Activated CD8-positive, alpha-beta memory T cell treated with anti-CD3 and anti-CD28 coated beads, Interleukin-2, amount 50 U/mL, for 1 hour (primary cell): ENCODE measurements around the gene KCNK15.

ENCODE experiments used
- DNase-seq: peaks from one replicate; pipeline ENCODE4 v3.0.0-alpha.2; 2020; ENCODE audit errors: extremely low read depth

KCNK15 gene

GRCh38 chr20:44715499-44716308, 30.0 kb upstream of the KCNK15 start:
- DNase-seq: no peak

DNA sequence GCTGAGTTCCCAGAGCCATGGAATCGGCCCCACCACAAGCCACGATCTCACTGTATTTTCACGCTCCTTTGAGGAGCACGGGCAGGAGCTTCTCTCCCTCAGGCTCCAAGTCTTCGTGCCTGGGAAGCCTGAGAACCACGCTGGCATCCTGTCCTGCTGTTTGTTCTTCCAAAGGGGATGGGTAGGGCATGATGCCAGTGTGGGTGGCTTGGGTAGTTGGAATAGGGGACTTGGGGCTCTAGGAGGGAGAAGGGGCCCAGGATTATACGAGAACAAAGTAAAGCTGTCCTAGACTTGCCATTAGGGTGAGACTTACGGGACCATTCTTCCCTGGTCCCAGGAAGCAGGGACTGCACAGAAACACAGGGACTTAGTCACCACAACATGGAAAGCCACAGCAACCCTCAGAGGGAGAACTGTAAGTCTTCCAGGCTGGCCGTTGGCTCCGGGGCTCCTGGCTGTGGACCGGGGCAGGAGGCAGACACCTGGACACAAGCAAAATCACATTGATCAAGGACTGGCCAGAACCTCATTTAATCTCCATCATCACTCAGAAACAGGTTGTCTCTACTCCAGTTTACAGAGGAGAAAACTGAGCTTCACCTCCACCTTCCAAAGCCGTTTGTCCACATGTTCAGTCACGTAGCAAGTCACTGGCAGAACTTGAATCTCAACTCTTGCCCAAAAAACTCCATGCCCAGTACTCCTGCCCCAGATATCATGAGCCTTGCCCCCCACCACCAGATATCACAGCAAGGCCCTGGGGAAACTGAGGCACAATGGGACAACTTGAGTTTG, 29.2 kb upstream of the KCNK15 start:
- DNase-seq: no peak

DNA sequence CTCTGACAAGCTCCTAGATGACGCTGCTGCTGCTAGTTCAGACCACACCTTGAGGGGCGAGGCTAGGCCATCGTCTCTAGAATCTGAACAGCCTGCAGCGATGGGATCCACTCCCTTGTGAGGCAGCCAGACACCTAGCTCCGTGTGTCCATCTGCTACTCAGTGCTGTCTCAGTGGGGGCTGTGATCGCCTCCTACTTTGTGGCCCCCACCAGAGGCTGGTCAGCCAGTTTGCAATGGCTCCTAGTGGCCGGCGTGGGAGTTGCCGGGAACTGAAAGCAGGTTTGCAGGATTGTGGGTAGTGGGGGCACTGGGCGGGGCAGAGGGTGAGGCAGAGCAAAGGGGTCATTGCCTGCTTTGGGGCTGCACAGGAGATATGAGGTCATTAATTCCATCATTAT, 27.7 kb upstream of the KCNK15 start:
- DNase-seq: no peak

DNA sequence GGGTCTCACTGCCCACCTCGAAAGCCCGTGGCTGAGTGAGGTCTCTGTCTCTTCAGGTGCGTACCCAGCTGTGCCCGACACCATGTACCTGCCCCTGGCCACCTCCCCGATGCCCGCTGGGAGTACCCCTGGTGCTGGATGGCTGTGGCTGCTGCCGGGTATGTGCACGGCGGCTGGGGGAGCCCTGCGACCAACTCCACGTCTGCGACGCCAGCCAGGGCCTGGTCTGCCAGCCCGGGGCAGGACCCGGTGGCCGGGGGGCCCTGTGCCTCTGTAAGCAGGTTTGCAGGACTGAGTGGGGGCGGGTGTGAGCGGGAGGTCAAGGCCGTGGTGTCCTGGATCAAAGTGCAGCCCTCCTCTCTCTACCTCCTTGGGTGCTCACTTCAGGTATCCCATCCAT, 25.8 kb upstream of the KCNK15 start:
- DNase-seq: no peak

DNA sequence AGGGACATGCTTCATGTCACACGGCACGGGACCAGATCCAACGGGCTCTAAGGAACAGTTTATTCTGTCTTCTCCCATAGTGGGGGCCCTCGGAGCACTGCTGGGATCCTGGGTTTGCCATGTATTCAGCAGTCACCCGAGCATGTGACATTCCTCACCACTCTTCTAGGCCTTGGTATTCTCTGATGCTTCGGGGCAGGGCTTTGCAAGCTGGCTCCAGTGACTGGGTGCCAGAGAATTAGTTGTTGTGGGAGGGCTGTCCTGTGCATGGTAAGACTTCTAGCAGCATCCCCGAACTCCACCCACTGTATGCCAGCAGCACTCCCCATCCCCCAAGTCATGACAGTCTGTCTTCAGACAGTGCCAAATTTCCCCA, 25.1 kb upstream of the KCNK15 start:
- DNase-seq: no peak

DNA sequence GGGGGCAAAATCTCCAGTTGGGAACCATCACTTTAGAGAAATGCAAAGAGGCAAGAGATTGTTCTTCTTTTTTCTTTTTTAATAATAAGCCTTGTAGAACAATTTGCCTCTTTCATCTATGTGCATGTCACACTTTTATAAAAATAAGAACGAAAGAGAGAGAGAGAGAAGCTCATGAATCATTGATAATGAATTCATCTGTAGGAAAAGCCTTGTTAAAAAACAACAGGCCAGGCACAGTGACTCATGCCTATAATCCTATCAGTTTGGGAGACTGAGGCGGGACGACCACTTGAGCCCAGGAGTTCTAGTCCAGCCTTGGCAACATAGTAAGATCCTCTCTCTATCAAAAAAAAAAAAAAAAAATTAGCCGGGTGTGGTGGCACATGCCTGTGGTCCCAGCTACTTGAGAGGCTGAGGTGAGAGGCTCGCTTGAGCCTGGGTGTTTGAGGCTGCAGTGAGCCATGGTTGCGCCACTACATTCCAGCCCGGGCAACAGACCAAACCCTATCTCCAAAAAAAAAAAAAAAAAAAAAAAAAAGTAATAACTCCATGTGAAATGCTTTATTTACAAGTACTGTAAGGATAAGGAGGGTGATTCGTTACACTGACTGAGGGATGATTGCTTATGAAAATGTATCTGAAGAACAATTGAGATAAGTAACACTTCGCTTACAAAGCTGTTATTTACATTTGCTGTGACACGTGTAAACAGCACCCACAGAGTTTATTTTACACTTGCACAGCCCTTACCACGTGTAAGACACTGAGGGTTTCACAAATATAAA, 24.5 kb upstream of the KCNK15 start:
- DNase-seq: no peak

- no peak for DNase-seq
Observed at GRCh38 chr20:44721785-44722054, 23.9 kb upstream of the KCNK15 start.

- DNase-seq: no peak
Observed at GRCh38 chr20:44722990-44723389, 22.7 kb upstream of the KCNK15 start.

DNA sequence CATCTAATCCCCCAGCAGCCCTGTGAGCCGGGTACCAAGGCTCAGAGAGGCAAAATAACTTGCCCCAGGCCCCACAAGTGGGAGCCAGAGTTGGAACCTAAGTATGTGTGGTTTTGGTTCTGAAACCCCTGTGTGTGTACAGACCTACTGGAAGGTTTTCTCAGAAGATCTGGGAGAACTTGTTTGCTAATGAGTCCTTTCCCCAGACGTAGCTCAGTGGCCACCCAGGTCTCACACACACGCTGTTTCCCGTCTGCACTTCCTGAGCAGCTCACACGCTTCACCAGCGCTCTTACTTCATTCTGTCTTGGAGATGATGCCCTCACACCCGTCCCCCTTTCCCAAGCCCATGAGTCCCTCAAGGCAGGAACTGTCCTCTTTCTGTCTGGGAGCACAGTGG, 22.3 kb upstream of the KCNK15 start:
- no peak for DNase-seq

DNA sequence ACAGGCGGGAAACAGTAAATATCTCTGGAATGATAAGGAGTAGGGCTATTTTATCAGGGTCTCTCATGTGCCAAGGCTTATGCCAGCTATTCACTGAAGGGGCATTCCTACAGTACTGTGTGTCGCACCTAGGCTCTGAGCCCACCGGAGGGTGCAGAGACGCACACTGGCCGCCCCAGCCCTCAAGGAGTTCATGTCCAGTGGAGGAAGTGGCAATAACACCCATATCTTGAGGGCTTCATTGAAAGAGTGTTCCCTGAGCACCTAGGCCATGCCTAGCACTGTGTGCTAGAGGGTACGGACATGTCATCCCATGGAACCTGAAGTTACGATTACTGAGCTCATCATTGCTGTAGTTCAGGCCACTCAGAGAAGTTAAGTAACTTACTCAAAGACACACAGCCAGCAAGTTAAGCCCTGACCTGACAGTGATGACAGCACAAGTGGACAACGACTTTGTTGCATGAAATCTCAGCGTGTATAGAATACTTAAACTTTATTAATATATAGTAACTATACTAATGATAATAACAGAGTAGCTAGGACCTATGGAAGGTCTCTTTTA, 21.8 kb upstream of the KCNK15 start:
- no peak for DNase-seq

GRCh38 chr20:44724423-44725091, 21.1 kb upstream of the KCNK15 start:
- no peak for DNase-seq

- no peak for DNase-seq
Observed at GRCh38 chr20:44725837-44726236, 19.8 kb upstream of the KCNK15 start.

- DNase-seq: no peak
Observed at GRCh38 chr20:44727039-44727438, 18.6 kb upstream of the KCNK15 start.

DNA sequence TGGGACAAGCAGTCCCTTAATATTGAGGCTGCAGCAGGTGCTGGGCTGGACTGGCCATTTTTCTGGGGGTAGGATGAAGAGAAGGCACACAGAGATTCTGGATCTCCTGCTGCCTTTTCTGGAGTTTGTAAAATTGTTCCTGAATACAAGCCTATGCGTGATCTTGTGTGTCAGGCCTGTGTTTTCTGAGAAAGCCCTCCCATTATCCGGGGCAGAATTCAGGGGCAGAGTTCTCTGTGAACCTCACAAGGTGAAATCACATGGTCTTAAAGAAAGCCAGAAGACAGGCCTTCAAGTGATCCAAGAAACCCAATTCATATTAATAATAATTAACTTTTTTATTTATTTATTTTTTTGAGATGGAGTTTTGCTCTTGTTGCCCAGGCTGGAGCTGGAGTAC, 18.0 kb upstream of the KCNK15 start:
- DNase-seq: no peak

DNA sequence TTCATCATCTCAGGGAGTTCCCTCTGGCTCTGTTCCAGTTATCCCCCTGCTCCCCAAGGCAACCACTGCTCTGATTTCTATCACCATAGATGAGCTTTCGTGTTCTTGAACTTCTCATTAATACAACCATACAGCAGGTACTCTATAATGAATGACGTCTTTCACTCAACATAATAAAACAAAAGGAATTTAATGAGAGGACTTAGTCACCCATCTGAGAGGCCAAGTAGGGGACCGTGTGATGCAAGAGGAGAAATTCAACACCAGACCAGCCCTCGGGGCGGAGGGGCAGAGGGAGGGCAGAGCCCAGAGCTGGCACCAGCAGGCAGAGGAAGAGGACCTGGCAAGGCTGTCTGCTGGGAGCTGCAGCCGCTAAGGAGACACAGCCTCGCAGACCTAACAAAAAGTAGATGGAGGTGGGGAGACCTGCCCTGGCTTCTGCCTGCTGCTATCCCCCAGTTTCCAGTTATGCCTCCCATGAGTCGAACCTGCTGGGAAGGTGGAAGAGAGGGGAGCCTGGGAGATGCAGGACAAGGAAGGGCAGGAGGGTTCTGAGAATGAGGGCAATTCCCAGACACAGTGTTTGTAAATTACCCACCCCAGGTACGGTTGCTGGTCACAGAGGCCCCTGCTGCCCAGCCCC, 16.7 kb upstream of the KCNK15 start:
- DNase-seq: no peak

- no peak for DNase-seq
Observed at GRCh38 chr20:44730441-44730840, 15.2 kb upstream of the KCNK15 start.

DNA sequence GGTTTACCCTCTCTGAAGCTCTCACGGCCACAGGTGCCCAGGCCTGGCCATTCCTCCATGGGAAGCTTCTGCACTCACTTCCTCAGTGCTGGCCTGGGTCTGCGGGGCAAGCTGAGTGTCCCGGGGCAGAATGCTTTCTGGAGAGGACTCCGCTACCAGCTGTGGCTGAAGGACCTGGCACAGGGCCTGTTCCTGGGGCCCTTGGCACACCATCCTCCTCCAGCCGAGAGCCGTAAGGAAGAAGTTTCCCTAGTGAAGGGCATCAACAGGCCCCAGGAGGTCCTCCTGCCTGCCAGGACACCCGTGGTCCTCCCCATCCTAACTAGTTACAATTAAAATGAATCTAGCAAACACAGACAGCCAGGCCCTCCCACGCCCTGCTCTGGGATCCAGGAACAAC, 14.0 kb upstream of the KCNK15 start:
- DNase-seq: no peak

DNA sequence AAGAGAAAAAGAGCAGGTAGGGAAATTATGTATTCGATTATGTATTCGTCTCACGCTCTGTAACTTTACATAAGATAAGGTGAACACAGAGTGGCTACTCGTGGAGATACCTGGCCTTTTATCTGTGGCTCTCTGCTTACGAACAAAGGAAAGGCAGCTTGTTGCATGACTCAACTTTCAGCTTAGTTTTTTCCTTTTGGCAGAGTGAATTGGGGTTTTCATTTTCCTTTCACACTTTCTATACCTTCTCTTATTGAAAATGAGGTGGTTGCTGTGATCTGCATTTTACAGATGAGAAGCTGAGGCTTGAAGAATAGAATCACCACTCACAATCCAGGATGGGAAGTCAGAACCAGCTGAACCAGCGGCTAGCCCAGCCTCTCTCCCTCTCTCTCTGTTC, 13.3 kb upstream of the KCNK15 start:
- no peak for DNase-seq

DNA sequence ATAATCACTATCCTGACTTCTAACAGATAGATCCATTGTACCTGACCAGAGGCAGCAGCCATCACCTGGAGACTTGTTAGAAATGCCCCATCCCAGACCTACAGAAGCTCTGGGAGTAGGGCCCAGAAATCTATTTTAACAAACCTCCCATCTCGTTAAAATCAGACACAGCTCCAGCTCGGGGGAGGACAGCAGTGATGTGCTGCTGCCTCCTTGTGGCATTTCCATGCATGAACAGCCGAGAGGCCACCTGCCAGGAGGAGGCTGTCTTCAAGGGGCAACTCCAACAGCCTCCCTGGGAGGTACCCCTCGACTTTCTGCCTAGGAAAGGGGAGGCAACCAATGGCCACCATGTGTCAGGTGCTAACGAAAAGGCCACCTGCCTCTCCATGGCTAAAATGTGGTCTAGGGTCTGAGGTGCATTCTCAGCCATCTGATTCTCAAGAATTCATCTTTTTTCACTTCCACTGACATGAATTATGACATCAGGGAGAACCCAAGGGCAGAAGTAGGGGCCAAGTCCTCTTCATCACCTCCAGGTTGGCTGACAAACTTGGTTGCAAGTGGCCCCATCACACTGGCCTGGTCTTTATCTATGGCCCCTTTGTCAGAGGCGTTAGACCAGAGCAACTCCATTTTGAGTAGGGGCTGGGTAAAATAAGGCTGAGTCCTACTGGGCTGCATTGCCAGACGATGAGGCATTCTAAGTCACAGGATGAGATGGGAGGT, 12.2 kb upstream of the KCNK15 start:
- no peak for DNase-seq

GRCh38 chr20:44734938-44735337, 10.7 kb upstream of the KCNK15 start:
- DNase-seq: no peak

DNA sequence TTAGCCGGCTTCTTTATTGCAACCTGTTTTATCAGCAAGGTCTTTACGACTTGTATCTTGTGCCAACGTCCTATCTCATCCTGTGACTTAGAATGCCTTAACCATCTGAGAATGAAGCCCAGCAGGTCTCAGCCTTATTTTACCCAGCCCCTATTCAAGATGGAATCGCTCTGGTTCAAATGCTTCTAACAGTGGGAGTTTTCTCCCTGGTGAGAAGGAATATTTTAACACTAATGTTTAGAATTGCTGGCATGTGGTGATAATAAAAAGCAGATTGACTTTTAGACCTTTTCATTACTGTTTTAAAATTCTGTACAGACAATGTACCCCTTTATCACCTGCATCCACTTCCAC, 9.9 kb upstream of the KCNK15 start:
- DNase-seq: no peak
